ENCODE measurements around the gene LRFN4.

GRCh38 chr11:66863428-66864125, 6.7 kb downstream of the LRFN4 start:
- no peak for TF ChIP-seq CTCF (IDR thresholded peaks at IDR 0.05; ENCODE audit: insufficient read depth, low read depth, low read length)
- no peak for TF ChIP-seq EZH2 (IDR thresholded peaks at IDR 0.05; ENCODE audit: insufficient read depth, low read length)

All from astrocyte (in vitro differentiated cells and primary cell).